ENCODE measurements around the gene PDK1.

PDK1 gene

GRCh38 chr2:172642301-172643020 lies 86.6 kb downstream of the PDK1 start:
- DNase-seq (ENCODE audit: low read depth): no peak

DNA sequence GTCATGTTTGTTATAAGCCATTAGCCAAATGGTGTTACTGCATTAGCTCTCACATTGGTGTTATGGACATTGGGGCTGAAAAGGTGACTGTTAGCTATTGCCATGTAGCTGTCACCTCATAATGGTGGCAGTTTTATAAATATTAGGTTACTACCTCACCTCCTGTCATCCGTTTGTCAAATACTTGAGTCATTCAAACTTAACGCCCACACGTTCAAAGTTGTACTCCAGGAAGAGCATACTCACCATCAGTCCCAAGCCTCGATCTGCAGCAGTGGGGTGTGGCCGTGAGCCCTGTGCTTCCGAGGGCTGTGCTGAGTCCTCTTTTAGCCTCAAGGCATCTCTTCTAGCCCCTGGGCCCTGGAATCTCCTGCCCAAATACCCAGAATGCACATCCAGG lies 87.3 kb downstream of the PDK1 start:
- no peak for DNase-seq (ENCODE audit: low read depth)

DNA sequence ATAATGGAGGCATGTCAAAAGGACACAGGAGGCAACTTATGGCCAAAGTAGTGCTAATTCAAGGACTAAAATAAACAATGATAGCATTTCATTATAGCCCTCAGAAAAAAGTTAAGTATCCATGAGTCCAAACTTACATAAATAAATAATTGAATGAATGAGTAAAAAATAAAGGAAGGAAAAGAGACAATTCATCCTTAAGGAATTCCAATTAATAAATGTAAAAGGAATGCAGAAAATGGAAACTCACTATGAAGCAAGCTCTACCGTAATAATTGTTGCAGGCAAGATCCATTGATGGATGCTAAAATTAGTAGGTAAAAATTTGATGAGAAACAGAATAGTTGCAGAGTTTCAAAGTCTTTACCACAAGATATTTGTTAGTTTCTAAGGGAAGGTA lies 91.5 kb downstream of the PDK1 start:
- DNase-seq (ENCODE audit: low read depth): no peak

DNA sequence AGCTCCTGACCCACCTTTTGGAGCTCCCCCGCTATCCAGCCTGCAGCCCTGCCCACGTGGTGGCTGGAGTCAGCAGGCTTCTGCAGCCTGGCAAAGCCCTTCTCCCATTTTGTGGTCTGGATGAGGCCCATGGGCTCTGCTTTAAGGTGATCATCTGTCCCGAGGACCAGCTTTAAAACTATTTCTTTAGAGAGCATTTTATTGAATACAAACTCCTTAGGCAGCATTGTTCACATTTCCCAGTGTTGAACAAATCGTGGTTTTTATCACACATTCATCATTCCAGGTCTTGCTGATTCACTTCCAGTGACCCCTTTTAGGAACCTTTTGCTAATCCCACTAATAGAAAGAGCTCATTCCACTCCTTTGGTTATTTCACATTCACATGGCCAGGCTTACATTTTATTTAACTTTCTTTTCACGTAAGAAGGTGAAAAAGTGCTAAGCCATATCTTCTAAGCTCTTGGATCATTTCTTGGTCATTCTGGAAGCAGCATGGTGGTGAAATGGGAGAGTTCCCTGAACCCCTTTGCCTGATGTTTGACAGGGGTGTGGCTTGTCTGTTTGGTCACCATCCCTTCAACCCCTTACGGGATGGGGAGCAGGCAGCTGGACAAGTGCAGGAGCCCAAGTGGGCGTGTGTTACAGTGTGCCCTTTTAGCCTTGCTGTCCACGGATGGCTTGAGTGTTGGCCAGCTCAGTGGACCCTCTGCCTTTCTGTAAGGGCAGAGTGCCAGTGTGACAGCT lies 99.4 kb downstream of the PDK1 start:
- DNase-seq (ENCODE audit: low read depth): no peak

GRCh38 chr2:172655838-172656573 lies 100.1 kb downstream of the PDK1 start:
- DNase-seq (ENCODE audit: low read depth): no peak
